ENCODE measurements around the gene SDSL. TPM values are rescaled to one million over a fixed set of nuclear protein-coding genes. Genes with fewer than 3 reads are reported as not detected.

SDSL gene
- total RNA-seq, 2 experiments from 2014 or later: 0.47 to 0.50 TPM

GRCh38 chr12:113485330-113485729 lies 63.1 kb downstream of the SDSL start:
- intact Hi-C loops (cut with DNase I, micrococcal nuclease): no loop called here

GRCh38 chr12:113486722-113487121 lies 64.5 kb downstream of the SDSL start:
- no peak overlapping the region for H3K27ac ChIP-seq (ENCODE audit: low read depth in 1 of 2, low read length in 2 of 2)
- H3K9me3 Mint-ChIP-seq: no peaks in the 10 kb centered on the region
- H3K4me1 Mint-ChIP-seq (ENCODE audit: low read depth): no peaks in the 10 kb centered on the region
- no peaks in the 10 kb centered on the region for H3K4me1 ChIP-seq (ENCODE audit: insufficient read depth, low read length)
- H3K27me3 Mint-ChIP-seq: peaks cover 93% of the 10 kb centered on the region
- POLR2A ChIA-PET: no interaction called here
- TF ChIP-seq CTCF (IDR thresholded peaks at IDR 0.05): no peak
- H3K27ac Mint-ChIP-seq: no peak overlapping the region
- H3K36me3 ChIP-seq (ENCODE audit: insufficient read depth, low read length): no peaks in the 10 kb centered on the region
- ATAC-seq (ENCODE audit: poor library complexity) (no peak), DNase-seq (no peak)
- H3K27me3 ChIP-seq (ENCODE audit: control insufficient read depth in 1 of 2, insufficient read depth in 2 of 2, low read length in 2 of 2): peaks cover 24 to 31% of the 10 kb centered on the region in 2 experiments
- intact Hi-C loops (cut with DNase I, micrococcal nuclease): no loop called here
- H3K9me3 ChIP-seq (ENCODE audit: control insufficient read depth in 1 of 2, insufficient read depth in 1 of 2, low read length in 2 of 2): peaks cover 0 to under 1% of the 10 kb centered on the region in 2 experiments
- CTCF ChIA-PET: no interaction called here
- H3K36me3 Mint-ChIP-seq (ENCODE audit: low read depth): no peaks in the 10 kb centered on the region
- no peak overlapping the region for H3K4me3 ChIP-seq (ENCODE audit: low read length)
- no peak overlapping the region for H3K4me3 Mint-ChIP-seq

More at GRCh38 chr12:113485330-113485729, 63.1 kb downstream of the SDSL start:
- Mint-ChIP-seq H3K4me1 (ENCODE audit: low read depth) (no peaks in the 10 kb centered on the region), H3K27ac (no peak overlapping the region), H3K9me3 (no peaks in the 10 kb centered on the region), H3K36me3 (ENCODE audit: low read depth) (no peaks in the 10 kb centered on the region), H3K27me3 (peaks cover 94% of the 10 kb centered on the region), H3K4me3 (no peak overlapping the region)
- Histone ChIP-seq H3K27ac (ENCODE audit: low read depth in 1 of 2, low read length in 2 of 2) (no peak overlapping the region), H3K27me3 (ENCODE audit: control insufficient read depth in 1 of 2, insufficient read depth in 2 of 2, low read length in 2 of 2) (peaks cover 32 to 38% of the 10 kb centered on the region in 2 experiments), H3K9me3 (ENCODE audit: control insufficient read depth in 1 of 2, insufficient read depth in 1 of 2, low read length in 2 of 2) (no peaks in the 10 kb centered on the region), H3K4me1 (ENCODE audit: insufficient read depth, low read length) (no peaks in the 10 kb centered on the region), H3K36me3 (ENCODE audit: insufficient read depth, low read length) (no peaks in the 10 kb centered on the region), H3K4me3 (ENCODE audit: low read length) (no peak overlapping the region)
- POLR2A ChIA-PET: no interaction called here
- DNase-seq (no peak), ATAC-seq (ENCODE audit: poor library complexity) (no peak)
- CTCF ChIA-PET: no interaction called here
- no peak for TF ChIP-seq CTCF (IDR thresholded peaks at IDR 0.05)

Other genes with a start within 250 kb of the SDSL start
- 10 to 100 TPM; 56.8 to 61.1 TPM for gene DDX54, start 236.9 kb upstream of the SDSL start, total RNA-seq
- 1 to 10 TPM; 2.9 to 3.3 TPM for gene RITA1, start 236.7 kb upstream of the SDSL start, total RNA-seq
- gene TPCN1, start 200.9 kb upstream of the SDSL start, total RNA-seq: 10 to 100 TPM; 52.4 to 59.7 TPM
- 10 to 100 TPM; 85.3 to 92.7 TPM for gene SLC8B1, start 87.3 kb upstream of the SDSL start, total RNA-seq
- 10 to 100 TPM; 10.4 to 12.2 TPM for gene PLBD2, start 63.8 kb upstream of the SDSL start, total RNA-seq
- gene SDS, start 18.5 kb upstream of the SDSL start, total RNA-seq: not detected
- gene LHX5, start 49.5 kb downstream of the SDSL start, total RNA-seq: not detected